HG02852 (cell line): Measurements from ENCODE around the gene ARHGAP15.

ENCODE experiments used
- ATAC-seq: cut with Tn5 transposase; IDR thresholded peaks from one replicate; pipeline ENCODE4 v1.9.1; 2021; ENCODE audit warnings: mild to moderate bottlenecking, moderate library complexity; ENCODE audit not compliant: unreplicated experiment

The ARHGAP15 gene

DNA sequence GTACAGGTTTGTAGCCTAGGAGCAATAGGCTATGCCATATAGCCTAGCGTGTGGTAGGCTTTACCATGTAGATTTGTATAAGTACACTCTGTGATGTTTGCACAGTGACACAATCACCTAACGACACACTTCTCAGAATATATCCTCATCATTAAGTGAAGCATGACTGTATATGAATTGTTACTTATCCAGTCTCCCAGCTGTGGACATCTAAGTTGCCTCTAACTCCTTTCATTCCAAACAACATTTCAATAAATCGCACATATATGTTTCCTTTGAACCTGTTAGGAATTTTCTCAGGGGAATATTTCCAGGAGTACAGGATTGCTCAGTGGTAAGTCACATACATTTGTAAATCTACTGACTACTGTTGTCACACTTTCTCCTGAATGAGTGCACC is 90.0 kb downstream of the ARHGAP15 start:
- ATAC-seq = no peak

DNA sequence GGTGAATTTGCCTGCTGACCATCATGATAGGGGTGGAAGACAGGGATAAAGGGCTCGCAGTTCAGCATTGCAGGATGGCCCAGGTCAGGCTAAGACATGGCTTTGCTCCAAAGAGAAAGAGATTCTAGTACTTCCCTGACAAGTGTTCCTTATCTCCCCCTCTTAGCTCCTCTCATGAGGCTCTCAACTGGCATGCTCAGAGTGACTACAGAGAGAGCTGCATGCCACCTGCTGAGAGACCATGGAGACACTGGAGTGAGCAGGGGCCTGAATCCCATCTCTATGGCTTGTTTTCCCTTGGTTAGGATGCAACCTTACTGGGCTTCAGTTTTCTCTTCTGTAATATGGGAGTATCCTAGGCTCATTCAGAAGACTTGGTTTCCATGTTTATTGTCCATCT is 94.3 kb downstream of the ARHGAP15 start:
- no peak for ATAC-seq

DNA sequence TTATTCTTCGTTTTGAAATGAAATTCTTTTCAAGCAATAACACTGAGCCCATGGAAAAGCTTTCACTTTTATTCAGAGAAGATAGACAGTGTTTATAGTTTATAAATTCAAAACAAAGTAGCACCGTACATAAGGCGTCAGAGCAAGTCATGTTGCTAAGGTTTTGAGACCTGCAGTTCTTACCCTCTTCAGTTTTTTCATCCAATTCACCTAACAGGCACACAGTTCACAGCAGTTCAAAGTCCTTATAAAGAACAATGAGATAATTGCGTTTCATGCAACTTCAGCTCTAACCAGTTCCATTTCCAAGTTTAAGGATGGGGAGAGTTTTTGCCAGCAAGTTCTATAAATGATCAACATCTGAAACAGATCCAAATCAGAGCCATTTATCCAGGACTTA is 96.7 kb downstream of the ARHGAP15 start:
- no peak for ATAC-seq

DNA sequence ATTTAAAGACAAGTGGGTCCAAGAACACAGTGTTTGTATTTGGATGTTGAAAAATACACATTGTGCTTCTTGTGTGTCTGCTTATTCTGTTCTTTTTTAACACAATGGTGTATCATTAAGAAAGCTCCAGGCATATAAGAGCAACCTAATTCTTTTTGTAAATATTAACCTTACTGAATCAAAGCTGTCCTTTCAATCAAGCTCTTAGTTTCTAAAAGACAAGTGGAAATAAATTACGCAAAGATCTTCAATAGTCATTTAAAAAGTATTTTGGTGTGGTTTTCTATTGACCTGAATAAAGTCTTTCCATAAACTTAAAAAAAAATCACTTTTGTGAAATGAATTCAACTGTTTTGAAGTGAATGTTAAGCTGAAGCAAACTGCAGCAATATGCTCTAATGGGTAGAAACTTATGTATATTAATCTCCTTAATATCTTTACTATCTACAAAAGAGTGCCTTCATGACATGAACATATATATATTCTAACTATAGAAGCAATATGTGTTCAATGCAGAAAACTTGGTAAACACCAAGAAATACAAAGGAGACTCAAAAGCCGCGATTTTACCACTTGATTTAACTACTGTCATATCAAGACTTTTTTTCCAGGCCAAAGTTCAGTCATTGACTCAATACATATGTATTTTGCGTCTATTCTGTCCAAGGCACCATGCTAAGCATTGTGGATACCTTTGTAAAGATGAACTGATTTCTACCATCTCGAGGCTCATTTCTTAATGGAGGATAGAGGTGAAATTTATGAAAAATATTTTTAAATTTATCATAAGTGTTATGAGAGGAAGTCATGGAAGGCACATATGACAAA is 97.7 kb downstream of the ARHGAP15 start:
- ATAC-seq = no peak

DNA sequence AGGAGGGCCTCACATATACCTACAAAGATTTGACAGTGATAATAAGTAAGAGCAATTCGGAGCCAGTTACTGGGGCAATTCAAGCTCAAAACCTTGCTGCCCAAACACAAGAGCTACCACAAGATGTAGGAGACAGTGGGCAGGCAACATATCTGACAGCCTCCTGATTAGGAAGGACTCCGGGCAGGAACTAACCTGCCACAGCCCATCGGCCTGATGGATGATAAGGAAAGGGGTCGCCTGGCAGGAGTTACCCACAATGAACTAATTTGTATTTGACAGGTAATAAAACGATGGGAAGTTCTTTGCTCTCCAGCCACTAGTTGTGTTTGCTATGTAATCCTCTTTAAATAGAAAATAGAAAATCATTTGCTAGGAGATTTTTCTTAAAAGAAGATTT is 100.2 kb downstream of the ARHGAP15 start:
- no peak for ATAC-seq

DNA sequence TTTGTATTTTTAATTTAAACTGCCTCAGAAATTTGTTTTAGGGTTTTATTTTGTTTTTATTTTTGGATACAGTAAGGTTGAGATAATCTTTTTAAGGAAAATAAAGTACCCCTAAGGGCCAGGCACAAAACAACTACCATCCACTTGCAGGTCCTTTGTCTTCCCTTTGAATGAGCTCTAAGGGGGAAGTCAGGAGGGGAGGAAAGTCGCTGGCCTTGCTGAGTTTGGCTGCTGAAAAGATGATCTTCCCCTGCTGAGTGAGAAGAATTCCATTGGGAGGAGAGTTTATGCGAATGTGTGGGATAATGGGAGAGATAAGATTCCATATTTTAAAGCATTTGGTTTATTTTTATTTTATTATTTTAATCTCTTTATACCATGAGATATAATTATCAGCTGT is 100.7 kb downstream of the ARHGAP15 start:
- no peak for ATAC-seq

DNA sequence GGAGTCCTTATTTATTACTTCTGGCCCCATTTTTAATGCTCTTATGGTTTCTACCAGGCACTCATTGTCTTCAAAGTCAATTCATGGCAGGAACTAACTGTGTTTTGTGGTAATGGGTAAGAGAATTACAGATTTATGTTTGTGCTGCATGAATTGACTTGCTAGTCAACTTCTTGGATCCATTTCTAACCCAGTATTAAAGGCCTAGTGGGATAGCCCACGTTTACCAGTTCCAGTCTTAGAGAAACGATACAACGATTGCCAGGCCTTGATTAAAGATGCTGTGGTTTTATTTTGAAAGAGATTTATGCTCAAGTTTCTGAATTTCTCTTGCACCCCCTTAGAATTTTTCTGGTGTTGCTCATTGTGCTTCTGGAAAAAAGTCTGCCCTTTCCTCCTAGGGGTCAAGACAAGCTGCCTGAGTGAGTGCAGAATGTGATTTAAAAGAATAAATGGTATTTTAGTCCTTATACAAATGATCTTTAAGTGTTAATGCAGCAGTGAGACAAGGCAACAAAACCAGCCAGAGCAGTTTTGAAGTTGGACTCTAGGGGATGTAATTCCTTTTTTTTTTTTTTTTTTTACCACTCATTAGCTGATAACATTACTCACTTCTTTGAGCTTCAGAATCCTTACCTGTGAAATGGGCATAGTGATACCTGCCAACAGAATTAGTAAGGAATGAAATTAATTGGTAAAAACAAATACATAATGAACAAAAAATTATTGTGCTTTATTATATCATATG is 101.5 kb downstream of the ARHGAP15 start:
- ATAC-seq = no peak

DNA sequence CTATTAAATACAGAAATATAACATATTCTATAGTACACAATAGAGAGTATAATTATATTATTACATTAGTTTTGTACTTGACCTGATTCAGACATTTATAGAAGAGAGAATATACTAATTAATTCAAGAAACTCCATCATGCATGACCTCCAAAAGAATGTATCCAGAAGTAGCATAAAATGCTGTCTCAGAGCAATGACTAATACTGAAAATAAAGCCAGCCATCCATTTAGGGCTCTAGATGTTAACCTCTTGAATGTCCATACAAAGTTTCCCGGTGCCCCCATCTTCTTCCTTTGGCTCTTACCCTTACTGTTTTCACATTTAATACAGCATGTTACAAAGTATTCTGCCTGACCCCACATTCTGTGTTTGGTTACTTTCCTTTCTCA is 102.0 kb downstream of the ARHGAP15 start:
- no peak for ATAC-seq

DNA sequence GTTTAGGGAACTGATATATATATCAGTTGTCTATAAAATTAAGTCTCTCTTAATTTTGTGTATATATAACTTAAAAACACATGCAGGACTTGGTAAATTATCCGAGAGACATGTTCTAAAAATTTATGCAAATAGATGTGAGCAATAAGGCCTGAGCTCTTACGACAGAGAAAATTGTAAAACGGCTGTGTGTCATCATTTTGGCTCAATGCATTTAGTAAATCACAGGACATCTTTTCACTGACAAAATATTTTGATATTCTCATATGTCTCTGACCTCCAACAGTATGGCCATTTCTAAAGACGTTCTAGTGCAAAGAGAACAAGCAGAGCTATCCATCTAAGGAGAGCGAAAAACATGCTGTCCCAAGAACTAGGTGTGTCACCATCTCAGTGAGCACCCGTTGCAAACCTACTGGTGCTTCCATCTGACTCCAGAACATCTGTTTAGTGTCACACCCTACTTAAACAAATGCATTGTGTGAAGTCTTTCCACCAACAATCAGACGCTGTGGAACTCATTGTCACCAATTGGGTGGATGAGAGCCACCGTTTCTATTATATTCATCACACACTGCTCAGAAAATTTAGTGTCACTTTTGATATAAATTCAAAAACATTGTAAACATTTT is 108.0 kb downstream of the ARHGAP15 start:
- ATAC-seq = no peak

DNA sequence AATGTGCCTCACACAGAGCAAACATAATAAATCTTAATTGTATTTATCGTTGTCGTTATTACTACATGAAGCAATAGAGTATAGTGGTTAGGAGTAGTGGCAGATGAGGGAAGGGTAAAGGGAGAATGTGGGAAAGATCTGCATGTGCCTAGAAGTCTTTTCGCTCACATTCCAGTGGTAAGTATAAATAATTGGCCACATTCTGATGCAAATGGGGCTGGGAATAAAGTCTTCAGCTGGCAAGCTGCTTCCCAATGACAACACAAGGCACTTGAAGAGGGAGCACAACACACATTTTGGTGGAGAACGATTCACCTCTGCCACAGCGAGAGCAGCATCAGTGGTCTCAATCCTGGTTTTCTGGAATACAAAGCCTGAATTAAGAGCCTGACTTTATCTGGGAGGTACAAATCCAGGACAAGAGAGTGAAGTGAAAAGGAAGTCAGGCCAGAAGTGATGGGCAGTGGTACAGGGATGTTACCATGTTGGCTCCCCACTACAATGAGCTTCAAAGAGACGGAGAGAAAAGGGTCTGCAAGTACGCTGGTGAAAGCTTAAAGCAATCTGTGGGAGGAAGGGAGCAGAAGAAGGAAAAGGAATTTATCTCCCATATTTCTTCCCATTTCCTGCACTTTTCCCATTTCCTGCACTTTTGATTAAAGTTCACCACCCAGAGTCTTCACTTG is 112.3 kb downstream of the ARHGAP15 start:
- ATAC-seq = no peak

DNA sequence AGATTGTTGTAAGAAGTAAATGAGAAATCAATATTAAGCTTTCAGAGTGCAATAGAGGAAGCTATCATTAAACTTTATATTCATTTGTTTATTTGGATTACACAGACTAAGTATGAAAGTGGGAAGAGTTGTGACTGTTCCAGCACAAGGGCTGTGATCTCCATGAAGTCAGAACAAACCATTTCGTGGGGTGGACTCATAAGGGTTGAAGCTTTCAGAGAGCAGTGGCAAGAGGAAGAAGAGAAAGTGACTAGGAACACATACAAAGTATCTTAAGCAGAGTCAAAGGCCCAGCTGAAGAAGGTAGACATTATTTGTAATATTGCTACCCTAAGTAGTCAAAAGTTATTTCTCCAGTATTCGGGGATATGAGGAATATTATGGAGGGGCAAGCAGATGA is 117.0 kb downstream of the ARHGAP15 start:
- ATAC-seq = no peak

DNA sequence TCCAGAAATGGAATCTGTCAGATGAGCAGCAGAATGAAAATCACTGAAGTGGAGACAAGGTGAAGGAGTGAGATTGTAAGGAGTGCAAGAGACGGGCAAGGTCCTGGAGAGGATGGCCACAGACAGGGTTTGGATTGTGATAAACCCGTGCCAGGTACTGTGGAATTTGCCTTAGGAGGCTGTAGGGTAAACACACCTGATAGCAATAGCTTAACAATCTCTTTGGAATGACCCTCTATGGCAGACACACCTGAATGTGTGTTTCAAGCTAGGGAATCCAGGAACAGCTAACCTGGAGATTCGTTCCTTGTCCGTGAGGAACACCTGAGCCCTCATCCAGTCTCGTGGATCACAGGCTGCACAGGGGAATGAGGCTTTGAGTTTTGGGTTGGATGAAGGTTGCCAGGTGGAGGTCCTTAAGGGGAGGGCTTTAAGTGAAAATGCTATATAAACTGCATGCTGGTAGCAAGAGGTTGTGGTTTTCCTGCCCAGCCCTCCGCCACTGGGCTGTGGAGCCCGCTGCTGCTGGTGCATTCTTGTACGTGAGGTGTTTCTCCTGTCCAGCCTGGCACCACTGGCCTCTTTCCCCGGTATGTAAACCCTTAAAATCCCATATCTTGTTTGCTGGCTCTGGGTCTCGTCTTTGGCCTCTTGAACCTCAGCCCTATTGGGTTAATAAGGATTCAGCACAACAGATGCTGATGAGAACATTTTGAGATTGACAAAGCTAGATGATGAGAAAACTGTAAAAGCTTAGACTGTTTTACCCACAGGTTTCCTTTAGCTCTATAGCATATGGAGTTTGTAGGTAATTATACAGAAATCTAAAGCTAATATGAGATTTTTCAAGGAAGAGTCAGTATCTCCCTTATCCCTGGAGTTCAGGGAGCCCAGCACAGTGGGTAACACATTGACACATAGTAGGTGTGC is 117.9 kb downstream of the ARHGAP15 start:
- ATAC-seq = no peak

DNA sequence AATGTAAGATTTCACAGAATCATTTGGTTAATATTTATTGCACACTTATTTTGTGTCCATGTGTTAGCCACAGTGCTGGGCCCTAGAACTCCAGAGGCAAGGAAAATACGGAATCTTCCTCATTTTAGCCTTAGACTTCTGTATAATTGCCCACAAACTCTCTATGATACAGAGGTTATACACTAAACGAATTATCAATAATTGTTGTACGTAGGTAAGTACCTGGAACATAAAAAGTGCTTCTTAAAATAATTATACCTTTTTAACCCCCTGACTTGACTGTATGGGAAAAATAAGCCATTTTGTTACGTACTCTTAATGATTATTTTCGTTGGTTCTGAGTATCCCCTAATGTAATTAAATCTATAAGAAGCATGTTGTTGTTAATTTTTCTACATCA is 119.4 kb downstream of the ARHGAP15 start:
- ATAC-seq = no peak

DNA sequence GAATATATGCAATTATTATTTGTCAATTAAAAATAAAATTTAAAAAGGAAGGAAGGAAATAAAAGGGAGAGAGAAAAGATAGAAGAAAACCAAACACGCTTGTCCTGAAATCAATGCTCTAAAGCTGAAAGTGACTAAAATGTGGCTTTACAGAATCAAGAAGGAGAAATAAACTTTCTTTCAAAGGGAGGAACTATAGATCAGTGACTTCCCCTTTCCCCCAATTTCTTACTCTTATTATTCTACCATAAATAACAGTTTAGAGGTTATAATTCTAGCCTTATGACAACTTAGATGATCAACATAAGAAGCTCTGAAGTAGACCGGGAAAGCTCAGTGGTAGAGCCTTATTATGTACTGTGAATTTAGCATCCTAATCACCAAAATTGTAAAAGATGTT is 122.5 kb downstream of the ARHGAP15 start:
- ATAC-seq = no peak

DNA sequence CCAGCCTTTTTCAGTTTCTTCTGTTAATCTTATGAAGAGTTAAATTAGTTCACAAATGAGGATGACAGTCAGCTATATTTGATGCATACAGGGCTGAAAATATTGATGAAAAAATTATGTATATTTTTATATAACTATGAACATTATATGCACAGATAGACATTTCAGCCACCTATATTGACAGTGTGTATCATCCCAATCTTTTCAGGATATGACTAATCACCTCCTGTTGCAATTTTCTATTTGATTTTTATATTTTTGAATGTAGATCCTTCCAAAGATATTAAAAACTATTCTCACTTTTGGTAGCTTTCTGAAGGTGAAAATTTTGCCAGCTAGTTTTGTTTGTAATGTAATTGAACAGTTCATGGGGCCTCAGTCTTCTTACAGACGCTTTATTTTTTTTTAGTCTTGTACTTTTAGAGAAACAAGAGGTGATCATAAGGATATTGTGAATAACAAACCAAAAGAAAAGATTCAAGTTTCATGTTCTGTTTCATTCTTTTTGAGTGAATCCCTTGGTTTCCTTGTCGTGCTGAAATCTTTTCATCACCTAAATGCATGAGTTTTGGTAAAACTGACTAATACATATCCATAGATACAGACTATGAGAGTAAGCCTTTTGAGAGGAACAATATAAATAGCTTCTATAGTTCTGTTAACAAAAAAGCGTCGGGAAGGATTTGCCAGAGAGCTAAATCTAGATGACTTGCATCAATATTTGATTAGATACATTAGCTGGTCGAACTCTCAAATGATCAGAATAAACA is 123.1 kb downstream of the ARHGAP15 start:
- ATAC-seq = no peak

DNA sequence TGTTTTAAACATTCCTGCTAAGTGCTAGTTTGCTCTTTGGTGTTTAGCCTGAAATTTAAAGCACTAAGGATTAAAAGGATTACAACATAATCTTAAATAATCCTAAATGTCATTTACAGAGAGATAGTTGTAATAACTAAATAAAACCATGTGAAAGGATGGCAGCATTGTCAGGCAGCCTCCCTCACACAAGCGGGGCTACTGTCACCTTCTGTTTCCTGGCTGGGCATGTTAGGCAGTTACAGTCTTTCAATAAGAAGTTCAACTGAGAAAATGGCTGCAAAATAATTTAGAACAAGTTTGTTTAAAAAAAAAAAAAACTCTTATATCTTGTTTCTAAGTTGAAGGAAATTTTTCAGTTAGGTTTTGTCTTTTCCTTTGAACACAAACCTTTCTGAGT is 124.9 kb downstream of the ARHGAP15 start:
- no peak for ATAC-seq

DNA sequence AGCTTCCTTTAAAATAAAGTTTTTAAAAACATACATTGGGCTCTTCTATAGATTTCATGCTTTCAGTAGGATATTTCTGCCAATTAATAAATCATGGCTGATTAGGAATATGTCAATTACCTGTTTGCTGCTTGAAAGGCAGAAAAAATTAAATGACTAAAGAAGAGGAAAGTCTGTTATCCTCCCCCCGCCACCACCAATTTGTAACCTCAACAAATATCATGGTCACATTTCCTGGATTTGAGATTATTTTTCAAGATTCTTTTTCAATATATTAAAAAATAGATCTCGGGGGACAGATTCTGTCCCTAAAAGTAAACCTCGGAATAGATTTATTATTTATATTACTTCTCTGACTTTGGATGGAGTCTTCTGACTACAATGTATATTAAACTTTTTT is 125.9 kb downstream of the ARHGAP15 start:
- no peak for ATAC-seq

DNA sequence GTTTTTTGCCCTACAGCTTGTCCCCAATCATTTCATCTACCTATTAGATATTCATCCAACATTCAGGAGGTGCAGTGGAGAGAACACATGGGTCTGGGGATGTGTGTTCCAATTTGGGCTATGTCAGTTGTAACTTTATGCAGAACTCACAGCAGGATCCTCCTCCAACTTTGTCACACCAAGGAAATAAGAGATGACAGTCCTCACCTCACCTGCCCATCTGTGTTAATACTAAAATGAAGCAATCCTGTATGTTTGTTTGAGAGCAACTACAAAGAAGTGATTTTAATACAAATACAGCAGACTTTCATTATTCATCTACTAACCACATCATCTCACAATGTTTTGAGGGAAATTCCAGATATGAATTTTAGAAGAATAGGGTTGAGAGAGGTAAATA is 126.7 kb downstream of the ARHGAP15 start:
- no peak for ATAC-seq

DNA sequence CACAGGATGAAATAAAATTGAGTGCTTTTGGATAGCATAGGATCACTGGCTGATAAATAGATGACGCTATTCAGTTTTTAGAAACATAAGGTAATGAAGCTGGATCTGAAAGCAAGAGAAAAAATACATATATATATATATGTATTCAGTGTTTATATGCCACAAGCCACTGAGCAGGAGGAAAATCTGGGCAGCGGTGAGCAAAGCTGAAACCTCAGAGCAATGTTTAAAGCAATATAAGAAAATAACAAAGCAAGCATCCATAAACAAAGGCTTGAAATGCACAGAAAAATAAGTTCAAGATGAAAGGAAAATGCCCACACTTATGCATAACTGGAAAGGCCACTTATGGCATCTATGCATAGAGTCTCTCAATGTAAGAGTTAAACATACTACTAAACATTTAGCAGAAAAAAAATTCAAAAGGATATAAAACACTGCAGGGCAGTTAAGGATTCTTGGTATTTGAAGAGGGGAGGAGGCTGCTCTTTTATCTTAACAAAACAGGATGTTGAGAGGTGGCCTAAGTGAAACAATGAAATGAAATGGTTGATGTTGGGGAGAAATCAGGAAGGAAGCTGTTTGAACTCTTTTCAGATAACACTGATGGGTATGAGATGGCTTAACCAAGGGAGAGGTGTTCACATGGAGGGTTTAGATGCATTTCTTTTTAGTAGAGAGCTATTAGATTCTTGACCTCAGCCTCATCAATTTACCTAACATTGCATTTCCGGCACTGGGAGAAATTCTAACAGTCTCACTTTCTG is 129.1 kb downstream of the ARHGAP15 start:
- ATAC-seq = no peak
